H9 (cell line): ENCODE data around the gene ZNF385B. TPM values are rescaled to one million over a fixed set of nuclear protein-coding genes. Genes with fewer than 3 reads are reported as not detected.

Source experiments
- DNase-seq: peaks from one replicate; pipeline ENCODE4 v3.0.0-alpha.2; 2017
- H2AFZ ChIP-seq: one replicate; pipeline ENCODE4 v1.6.1; 2013; ENCODE audit warnings: mild to moderate bottlenecking, low read length, control low read depth, moderate library complexity
- H2AK5ac ChIP-seq: 2 replicates; pipeline ENCODE4 v1.6.1; 2013; ENCODE audit warnings: low read length, control low read depth, mixed read lengths; ENCODE audit not compliant: insufficient read length
- H2BK120ac ChIP-seq: one replicate; pipeline ENCODE4 v1.6.1; 2013; ENCODE audit warnings: low read depth, mild to moderate bottlenecking, low read length, control low read depth, inconsistent platforms; ENCODE audit not compliant: poor library complexity, severe bottlenecking
- H2BK12ac ChIP-seq: 2 replicates; pipeline ENCODE4 v1.6.1; 2013; ENCODE audit warnings: low read length, control low read depth, mixed read lengths, low read depth; ENCODE audit not compliant: insufficient read length
- H2BK15ac ChIP-seq: 2 replicates; pipeline ENCODE4 v1.6.1; 2013; ENCODE audit warnings: low read depth, low read length, control low read depth
- H2BK20ac ChIP-seq: one replicate; pipeline ENCODE4 v1.6.1; 2013; ENCODE audit warnings: low read depth, mild to moderate bottlenecking, low read length, control low read depth, inconsistent platforms; ENCODE audit not compliant: poor library complexity, severe bottlenecking
- H2BK5ac ChIP-seq: 2 replicates; pipeline ENCODE4 v1.6.1; 2013; ENCODE audit warnings: low read length, control low read depth, mixed read lengths; ENCODE audit not compliant: insufficient read length
- H3K14ac ChIP-seq: 2 replicates; pipeline ENCODE4 v1.6.1; 2013; ENCODE audit warnings: low read length, control low read depth; ENCODE audit not compliant: insufficient read depth
- H3K18ac ChIP-seq: 2 replicates; pipeline ENCODE4 v1.6.1; 2013; ENCODE audit warnings: low read depth, mild to moderate bottlenecking, mixed read lengths, low read length, control low read depth; ENCODE audit not compliant: insufficient read length
- H3K23ac ChIP-seq: 2 replicates; pipeline ENCODE4 v1.6.1; 2013; ENCODE audit warnings: low read length, control low read depth, mixed read lengths, low read depth; ENCODE audit not compliant: insufficient read length
- H3K23me2 ChIP-seq: 2 replicates; pipeline ENCODE4 v1.6.1; 2013; ENCODE audit warnings: low read depth, mild to moderate bottlenecking, mixed read lengths, low read length, control low read depth; ENCODE audit not compliant: insufficient read length, poor library complexity, severe bottlenecking
- H3K27ac ChIP-seq: 2 replicates; pipeline ENCODE4 v1.5.1; 2013; ENCODE audit warnings: low read length, control low read depth, mixed read lengths, low read depth; ENCODE audit not compliant: insufficient read length
- H3K27me3 ChIP-seq: 2 replicates; pipeline ENCODE4 v1.6.1; 2013; ENCODE audit warnings: low read length, control low read depth, inconsistent platforms; ENCODE audit not compliant: insufficient read depth
- H3K4ac ChIP-seq: 2 replicates; pipeline ENCODE4 v1.6.1; 2013; ENCODE audit warnings: low read depth, mild to moderate bottlenecking, control low read depth, inconsistent platforms, low read length, moderate library complexity
- H3K4me1 ChIP-seq: 2 replicates; pipeline ENCODE4 v1.6.1; 2013; ENCODE audit warnings: low read length, control low read depth, inconsistent platforms; ENCODE audit not compliant: insufficient read depth
- H3K4me2 ChIP-seq: 2 replicates; pipeline ENCODE4 v1.6.1; 2013; ENCODE audit warnings: low read length, control low read depth, mixed read lengths; ENCODE audit not compliant: insufficient read length, insufficient read depth
- H3K56ac ChIP-seq: 2 replicates; pipeline ENCODE4 v1.6.1; 2013; ENCODE audit warnings: low read depth, mild to moderate bottlenecking, mixed read lengths, low read length, control low read depth; ENCODE audit not compliant: insufficient read length
- H3K79me1 ChIP-seq: 2 replicates; pipeline ENCODE4 v1.6.1; 2013; ENCODE audit warnings: low read depth, mild to moderate bottlenecking, moderate library complexity, low read length, control low read depth, inconsistent platforms; ENCODE audit not compliant: insufficient read depth, poor library complexity, severe bottlenecking
- H3K79me2 ChIP-seq: 2 replicates; pipeline ENCODE4 v1.6.1; 2013; ENCODE audit warnings: low read length, control low read depth, inconsistent platforms; ENCODE audit not compliant: insufficient read depth
- H3K9ac ChIP-seq: 2 replicates; pipeline ENCODE4 v1.6.1; 2013; ENCODE audit warnings: low read length, control low read depth, mixed read lengths; ENCODE audit not compliant: insufficient read length; ENCODE audit errors: extremely low read depth
- H3K9me3 ChIP-seq: one replicate; pipeline ENCODE4 v1.6.1; 2013; ENCODE audit warnings: low read depth, low read length, inconsistent platforms; ENCODE audit not compliant: control insufficient read depth
- H3T11ph ChIP-seq: one replicate; pipeline ENCODE4 v1.6.1; 2013; ENCODE audit warnings: mild to moderate bottlenecking, low read length, control low read depth, inconsistent platforms
- H4K20me1 ChIP-seq: one replicate; pipeline ENCODE4 v1.6.1; 2013; ENCODE audit not compliant: control insufficient read depth, insufficient read length, insufficient read depth
- H4K5ac ChIP-seq: 2 replicates; pipeline ENCODE4 v1.6.1; 2013; ENCODE audit warnings: low read depth, mild to moderate bottlenecking, mixed read lengths, low read length, control low read depth; ENCODE audit not compliant: insufficient read length
- H4K8ac ChIP-seq: replicated peaks from 2 replicates; pipeline ENCODE4 v1.6.1; 2013; ENCODE audit warnings: low read length, control low read depth, mixed read lengths, low read depth; ENCODE audit not compliant: insufficient read length
- H4K91ac ChIP-seq: 2 replicates; pipeline ENCODE4 v1.6.1; 2013; ENCODE audit warnings: low read depth, mild to moderate bottlenecking, moderate library complexity, mixed read lengths, low read length, control low read depth; ENCODE audit not compliant: insufficient read length
- H3K27ac Mint-ChIP-seq, 3 experiments: 2 replicates in 2 of 3; 3 replicates in 1 of 3; pipeline ENCODE4 v1.8.0; 2020 to 2021; ENCODE audit warnings: mixed read lengths in 3 of 3, mild to moderate bottlenecking in 1 of 3, moderate library complexity in 1 of 3
- H3K27me3 Mint-ChIP-seq: 2 replicates; pipeline ENCODE4 v1.8.0; 2021; ENCODE audit warnings: low read depth, mild to moderate bottlenecking, moderate library complexity, mixed read lengths
- H3K36me3 Mint-ChIP-seq, 3 experiments: 2 replicates in 2 of 3; 3 replicates in 1 of 3; pipeline ENCODE4 v1.8.0; 2020 to 2021; ENCODE audit warnings: low read depth in 3 of 3, mixed read lengths in 3 of 3; ENCODE audit not compliant: insufficient read depth in 1 of 3
- H3K4me1 Mint-ChIP-seq, 2 experiments: 2 replicates each; pipeline ENCODE4 v1.8.0; 2020; ENCODE audit warnings: mixed read lengths in 2 of 2
- H3K4me3 Mint-ChIP-seq, 2 experiments: 2 replicates in 1 of 2; 3 replicates in 1 of 2; pipeline ENCODE4 v1.8.0; 2020 to 2021; ENCODE audit warnings: mild to moderate bottlenecking in 2 of 2, mixed read lengths in 2 of 2, moderate library complexity in 1 of 2
- H3K9me3 Mint-ChIP-seq, 2 experiments: 2 replicates in 1 of 2; 3 replicates in 1 of 2; pipeline ENCODE4 v1.8.0; 2020; ENCODE audit warnings: mild to moderate bottlenecking in 2 of 2, mixed read lengths in 2 of 2, moderate library complexity in 1 of 2
- CTCF ChIP-seq: fragments of 200-600 bp; sonication (generic); conservative IDR thresholded peaks from 3 replicates; pipeline ENCODE4 v1.8.0; 2021; ENCODE audit warnings: antibody characterized with exemption, mild to moderate bottlenecking
- WGBS: extraction: QIAGEN DNeasy Blood & Tissue Kit; methylation state at CpG from one replicate; pipeline ENCODE4 v1.1.7; 2013; ENCODE audit warnings: missing lambda C conversion rate, low lambda C conversion rate, mixed read lengths; ENCODE audit not compliant: insufficient read length; ENCODE audit errors: extremely low coverage; 5-methylcytosine and 5-hydroxymethylcytosine counted together
- total RNA-seq: library from RNA; stranded (reverse); gene quantifications from 2 replicates; pipeline ENCODE4 v1.2.1, GENCODE V29; 2021

The ZNF385B gene
- total RNA-seq, 1 experiment from 2014 or later, result 2.1 TPM

- H4K5ac ChIP-seq, result no peak overlapping the region
- no peaks in the 10 kb centered on the region for H3K79me2 ChIP-seq
- Mint-ChIP-seq H3K27ac (no peak overlapping the region), H3K4me3 (no peak overlapping the region), H3K27me3 (no peaks in the 10 kb centered on the region), H3K9me3 (no peaks in the 10 kb centered on the region), H3K4me1 (peaks cover 0 to 6% of the 10 kb centered on the region in 2 experiments; a peak in 2 of 4 replicates), H3K36me3 (no peaks in the 10 kb centered on the region)
- H3K27ac ChIP-seq, result no peak overlapping the region
- H3K9me3 ChIP-seq, result no peaks in the 10 kb centered on the region
- no peak overlapping the region for H2BK15ac ChIP-seq
- no peak overlapping the region for H3K14ac ChIP-seq
- no peak overlapping the region for H2BK20ac ChIP-seq
- H2BK12ac ChIP-seq, result no peak overlapping the region
- TF ChIP-seq CTCF, result no peak
- no peak overlapping the region for H3T11ph ChIP-seq
- H4K20me1 ChIP-seq, result no peaks in the 10 kb centered on the region
- DNase-seq, result no peak
- H2BK120ac ChIP-seq, result no peak overlapping the region
- H3K56ac ChIP-seq, result no peak overlapping the region
- H3K4me2 ChIP-seq, result no peak overlapping the region
- H3K23ac ChIP-seq, result no peak overlapping the region
- no peaks in the 10 kb centered on the region; the same call in 1 of the 2 replicates for H3K4me1 ChIP-seq
- H2AK5ac ChIP-seq, result no peak overlapping the region
- H3K27me3 ChIP-seq, result no peaks in the 10 kb centered on the region
- no peaks in the 10 kb centered on the region for H3K23me2 ChIP-seq
- H3K18ac ChIP-seq, result no peak overlapping the region
- whole genome bisulfite sequencing, result no CpG with 5 or more reads among the region's 2 CpGs
- no peak overlapping the region for H2AFZ ChIP-seq
- no peak overlapping the region for H3K4ac ChIP-seq
- no peak overlapping the region for H4K91ac ChIP-seq
- no peaks in the 10 kb centered on the region for H3K79me1 ChIP-seq
- no peak overlapping the region for H2BK5ac ChIP-seq
- H4K8ac ChIP-seq, result no peak overlapping the region
- no peak overlapping the region for H3K9ac ChIP-seq
Measured at GRCh38 chr2:179652296-179652695, 209.1 kb downstream of the ZNF385B start.
